Suprapubic skin (tissue), 4 donors: ENCODE measurements around the gene CA11. TPM values are rescaled to one million over a fixed set of nuclear protein-coding genes. Genes with fewer than 3 reads are reported as not detected.
A peak's percentile ranks its signal among the peaks of the same experiment; 100 is the strongest.

Experiments used
- DNase-seq, 2 donors: peaks; one replicate each; pipeline ENCODE4 v3.0.0-alpha.2; 2019; ENCODE audit warnings: low spot score in 2 of 2
- H3K27ac ChIP-seq: fragments of 200-600 bp; sonication (generic); one replicate; pipeline ENCODE4 v1.5.1; 2019
- H3K27me3 ChIP-seq: fragments of 200-600 bp; sonication (generic); one replicate; pipeline ENCODE4 v1.5.1; 2019
- H3K36me3 ChIP-seq: fragments of 200-600 bp; sonication (generic); one replicate; pipeline ENCODE4 v1.5.1; 2019
- H3K4me1 ChIP-seq: fragments of 200-600 bp; sonication (generic); one replicate; pipeline ENCODE4 v1.5.1; 2019
- H3K4me3 ChIP-seq: fragments of 200-600 bp; sonication (generic); one replicate; pipeline ENCODE4 v1.5.1; 2019; ENCODE audit warnings: mild to moderate bottlenecking
- H3K9me3 ChIP-seq: fragments of 200-600 bp; sonication (generic); one replicate; pipeline ENCODE4 v1.5.1; 2019
- EP300 ChIP-seq: sonication (generic); formaldehyde crosslinking; IDR thresholded peaks from one replicate; pipeline ENCODE4 v1.6.1; 2017; ENCODE audit warnings: antibody characterized with exemption
- POLR2A ChIP-seq, 2 donors: fragments of 450-650 bp; IDR thresholded peaks; one replicate each; pipeline ENCODE4 v1.6.1; 2017; ENCODE audit warnings: antibody characterized with exemption in 2 of 2, mild to moderate bottlenecking in 2 of 2, moderate library complexity in 2 of 2
- POLR2AphosphoS5 ChIP-seq, 3 donors: sonication (generic); formaldehyde crosslinking; IDR thresholded peaks; one replicate each; pipeline ENCODE4 v1.6.1; 2017; ENCODE audit warnings: antibody characterized with exemption in 3 of 3
- WGBS: methylation state at CpG from one replicate; pipeline ENCODE4 v1.1.5; 2018; 5-methylcytosine and 5-hydroxymethylcytosine counted together
- total RNA-seq, 4 donors: library from RNA; depleted of rRNA; stranded (reverse); fragments of >200 nt; gene quantifications; one replicate each; pipeline ENCODE4 v1.1.0, GENCODE V29; 2016
- TF ChIP-seq, protein P1 (sequence below), 2 donors: fragments of 200-600 bp in 1 of 2; fragments of 450-650 bp in 1 of 2; sonication (generic) in 1 of 2; IDR thresholded peaks; one replicate each; pipeline ENCODE4 v1.5.1; 2016 to 2019; ENCODE audit warnings: antibody characterized with exemption in 2 of 2, mild to moderate bottlenecking in 1 of 2, moderate library complexity in 1 of 2

Gene CA11
- total RNA-seq, 4 donors from 2014 or later, result 8.8 to 11.0 (median 9.7) TPM

- H3K27ac ChIP-seq, result no peak overlapping the region
- H3K4me1 ChIP-seq, result peaks cover 3% of the 10 kb centered on the region
- H3K27me3 ChIP-seq, result no peaks in the 10 kb centered on the region
- H3K4me3 ChIP-seq, result no peak overlapping the region
- no peaks in the 10 kb centered on the region for H3K36me3 ChIP-seq
- H3K9me3 ChIP-seq, result no peaks in the 10 kb centered on the region
- DNase-seq, result no peak
- TF ChIP-seq, protein P1, sequence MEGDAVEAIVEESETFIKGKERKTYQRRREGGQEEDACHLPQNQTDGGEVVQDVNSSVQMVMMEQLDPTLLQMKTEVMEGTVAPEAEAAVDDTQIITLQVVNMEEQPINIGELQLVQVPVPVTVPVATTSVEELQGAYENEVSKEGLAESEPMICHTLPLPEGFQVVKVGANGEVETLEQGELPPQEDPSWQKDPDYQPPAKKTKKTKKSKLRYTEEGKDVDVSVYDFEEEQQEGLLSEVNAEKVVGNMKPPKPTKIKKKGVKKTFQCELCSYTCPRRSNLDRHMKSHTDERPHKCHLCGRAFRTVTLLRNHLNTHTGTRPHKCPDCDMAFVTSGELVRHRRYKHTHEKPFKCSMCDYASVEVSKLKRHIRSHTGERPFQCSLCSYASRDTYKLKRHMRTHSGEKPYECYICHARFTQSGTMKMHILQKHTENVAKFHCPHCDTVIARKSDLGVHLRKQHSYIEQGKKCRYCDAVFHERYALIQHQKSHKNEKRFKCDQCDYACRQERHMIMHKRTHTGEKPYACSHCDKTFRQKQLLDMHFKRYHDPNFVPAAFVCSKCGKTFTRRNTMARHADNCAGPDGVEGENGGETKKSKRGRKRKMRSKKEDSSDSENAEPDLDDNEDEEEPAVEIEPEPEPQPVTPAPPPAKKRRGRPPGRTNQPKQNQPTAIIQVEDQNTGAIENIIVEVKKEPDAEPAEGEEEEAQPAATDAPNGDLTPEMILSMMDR (IDR thresholded peaks at IDR 0.05), result no peak
- TF ChIP-seq POLR2A (IDR thresholded peaks at IDR 0.05) (no peak), EP300 (no peak), POLR2AphosphoS5 (IDR thresholded peaks at IDR 0.05) (no peak)
- WGBS, result 44% methylated on average over 11 of the region's 11 CpGs
Observed at GRCh38 chr19:48654299-48655059, 8.5 kb upstream of the CA11 start.

DNA sequence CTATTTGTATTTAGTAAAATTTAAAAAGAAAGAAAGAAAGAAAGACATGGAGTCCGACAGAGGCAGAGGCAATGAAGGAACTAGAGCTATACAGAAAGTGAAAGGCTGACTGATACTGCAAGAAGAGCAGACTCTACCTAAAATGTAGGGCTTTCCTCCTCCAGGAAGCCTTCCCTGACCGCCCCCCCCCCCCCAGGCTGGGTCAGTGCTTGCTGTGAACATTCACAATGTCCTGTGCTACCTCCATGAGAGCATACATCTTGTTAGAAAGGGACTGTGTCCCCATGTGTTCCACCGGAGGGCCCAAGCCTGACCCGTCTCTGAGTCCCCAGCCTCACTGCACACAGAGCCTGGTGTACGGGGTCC, 5.7 kb upstream of the CA11 start:
- H3K27me3 ChIP-seq, result no peaks in the 10 kb centered on the region
- no peak overlapping the region for H3K27ac ChIP-seq
- no peaks in the 10 kb centered on the region for H3K9me3 ChIP-seq
- TF ChIP-seq, protein P1 (IDR thresholded peaks at IDR 0.05), result no peak
- TF ChIP-seq POLR2A (IDR thresholded peaks at IDR 0.05), result no peak
- TF ChIP-seq EP300, result no peak
- no peak for TF ChIP-seq POLR2AphosphoS5 (IDR thresholded peaks at IDR 0.05)
- no peak for DNase-seq
- no peak overlapping the region for H3K4me3 ChIP-seq
- H3K4me1 ChIP-seq, result peaks cover 10% of the 10 kb centered on the region
- no peaks in the 10 kb centered on the region for H3K36me3 ChIP-seq
- 87% methylated on average over 5 of the region's 5 CpGs for WGBS

DNA sequence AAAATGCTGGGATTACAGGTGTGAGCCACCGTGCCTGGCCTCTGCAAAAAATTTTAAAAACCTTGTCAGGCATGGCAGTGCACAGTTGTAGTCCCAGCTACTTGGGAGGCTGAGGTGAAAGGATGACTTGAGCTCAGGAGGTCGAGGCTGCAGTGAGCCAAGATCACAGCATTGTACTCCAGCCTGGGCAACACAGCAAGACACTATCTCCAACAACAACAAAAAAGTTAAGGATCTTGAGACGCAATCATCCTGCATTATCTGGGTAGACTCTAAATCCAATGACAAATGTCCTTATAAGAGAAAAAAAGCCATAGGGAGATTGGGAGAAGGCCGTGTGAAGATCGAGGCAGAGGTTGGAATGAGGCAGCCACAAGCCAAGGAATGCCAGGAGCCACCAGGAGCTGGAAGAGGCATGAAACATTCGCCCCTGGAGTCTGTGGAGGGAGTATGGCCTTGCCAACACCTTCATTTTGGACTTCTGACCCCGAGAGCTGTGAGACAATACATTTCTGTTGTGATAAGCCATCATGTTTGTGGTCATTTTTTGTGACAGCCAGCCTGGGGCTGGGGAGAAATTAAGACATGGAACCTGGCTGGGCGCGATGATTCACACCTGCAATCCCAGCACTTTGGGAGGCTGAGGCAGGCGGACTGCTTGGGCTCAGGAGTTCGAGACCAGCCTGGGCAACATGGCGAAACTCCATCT, 5.1 kb upstream of the CA11 start:
- peaks cover 15% of the 10 kb centered on the region for H3K4me1 ChIP-seq
- 97% methylated on average over 12 of the region's 12 CpGs for WGBS
- no peaks in the 10 kb centered on the region for H3K9me3 ChIP-seq
- TF ChIP-seq POLR2A (IDR thresholded peaks at IDR 0.05) (no peak), EP300 (no peak), POLR2AphosphoS5 (IDR thresholded peaks at IDR 0.05) (no peak)
- TF ChIP-seq, protein P1 (IDR thresholded peaks at IDR 0.05), result no peak
- no peaks in the 10 kb centered on the region for H3K27me3 ChIP-seq
- no peak overlapping the region for H3K4me3 ChIP-seq
- no peaks in the 10 kb centered on the region for H3K36me3 ChIP-seq
- H3K27ac ChIP-seq, result no peak overlapping the region
- no peak for DNase-seq

DNA sequence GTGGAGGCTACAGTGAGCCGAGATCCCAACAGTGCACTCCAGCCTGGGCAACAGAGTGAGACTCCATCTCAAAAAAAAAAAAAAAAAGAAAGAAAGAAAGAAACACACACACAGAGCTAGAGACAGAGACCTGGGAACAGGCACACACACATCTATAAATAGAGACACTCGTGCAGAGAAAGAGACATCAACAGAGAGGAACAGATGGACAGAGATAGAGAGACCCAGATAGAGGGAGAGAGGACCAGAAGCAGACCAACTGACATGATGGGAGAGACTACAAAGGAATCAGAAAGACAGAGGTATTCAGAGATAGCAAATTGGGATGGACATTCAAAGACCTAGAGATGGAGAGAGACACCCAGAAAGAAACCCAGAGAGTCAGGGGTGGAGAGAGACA, 2.1 kb upstream of the CA11 start:
- no peak overlapping the region for H3K27ac ChIP-seq
- H3K9me3 ChIP-seq, result no peaks in the 10 kb centered on the region
- no peaks in the 10 kb centered on the region for H3K36me3 ChIP-seq
- H3K4me3 ChIP-seq, result no peak overlapping the region
- WGBS, result 69% methylated on average over 2 of the region's 2 CpGs
- peaks cover 33% of the 10 kb centered on the region for H3K4me1 ChIP-seq
- no peak for DNase-seq
- H3K27me3 ChIP-seq, result no peaks in the 10 kb centered on the region
- TF ChIP-seq POLR2AphosphoS5 (IDR thresholded peaks at IDR 0.05), result no peak
- TF ChIP-seq, protein P1 (IDR thresholded peaks at IDR 0.05), result no peak
- TF ChIP-seq POLR2A (IDR thresholded peaks at IDR 0.05), result no peak
- TF ChIP-seq EP300, result no peak

- WGBS, result 9% methylated on average over 10 of the region's 10 CpGs
- Histone ChIP-seq H3K27ac (peak overlapping the region; percentile 91), H3K4me3 (peak overlapping the region; percentile 68), H3K36me3 (no peaks in the 10 kb centered on the region), H3K4me1 (peaks cover 33% of the 10 kb centered on the region), H3K27me3 (no peaks in the 10 kb centered on the region), H3K9me3 (no peaks in the 10 kb centered on the region)
- TF ChIP-seq EP300 (no peak), POLR2AphosphoS5 (IDR thresholded peaks at IDR 0.05) (no peak), POLR2A (IDR thresholded peaks at IDR 0.05) (no peak)
- TF ChIP-seq, protein P1 (IDR thresholded peaks at IDR 0.05), result no peak
- DNase-seq, result no peak
Observed at GRCh38 chr19:48646722-48647216, 782 bp upstream of the CA11 start.
